A549 (cell line): Measurements from ENCODE around the gene TNKS2.

Experiments
- BHLHE40 ChIP-seq: IDR thresholded peaks from 2 replicates; pipeline ENCODE4 v1.6.1; 2012; ENCODE audit warnings: low read depth, low read length, inconsistent platforms
- CBX2 ChIP-seq: fragments of 200-600 bp; sonication (generic); IDR thresholded peaks from 2 replicates; pipeline ENCODE4 v1.6.1; 2016; ENCODE audit warnings: low read depth, mild to moderate bottlenecking, borderline replicate concordance
- CHD2 ChIP-seq: fragments of 150-350 bp; IDR thresholded peaks from 2 replicates; pipeline ENCODE4 v1.6.1; 2014; ENCODE audit warnings: low read length; ENCODE audit not compliant: partially characterized antibody
- CTCF ChIP-seq: fragments of >200 bp; sonication (Bioruptor Twin); formaldehyde crosslinking; IDR thresholded peaks from 3 replicates; pipeline ENCODE4 v1.5.1; 2016
- HOXB5 ChIP-seq: fragments of 250-450 bp; sonication (Bioruptor Pico); IDR thresholded peaks from 2 replicates; pipeline ENCODE4 v1.5.0; 2020; ENCODE audit warnings: mild to moderate bottlenecking, moderate library complexity
- JUNB ChIP-seq: fragments of >200 bp; sonication (Bioruptor Twin); formaldehyde crosslinking; IDR thresholded peaks from 2 replicates; pipeline ENCODE4 v1.6.1; 2016
- MAFK ChIP-seq: fragments of 450-650 bp; IDR thresholded peaks from 2 replicates; pipeline ENCODE4 v1.6.1; 2014; ENCODE audit not compliant: partially characterized antibody
- MAZ ChIP-seq: fragments of 150-350 bp; IDR thresholded peaks from 2 replicates; pipeline ENCODE4 v1.6.1; 2014; ENCODE audit warnings: antibody characterized with exemption, low read depth, low read length, borderline replicate concordance
- PBX3 ChIP-seq: IDR thresholded peaks from 2 replicates; pipeline ENCODE4 v1.6.1; 2012
- POLR2A ChIP-seq: IDR thresholded peaks from 2 replicates; pipeline ENCODE4 v1.6.1; 2012; ENCODE audit warnings: mild to moderate bottlenecking, low read length
- RAD21 ChIP-seq, 2 experiments: fragments of >200 bp in 1 of 2; sonication (Bioruptor Twin) in 1 of 2; formaldehyde crosslinking in 1 of 2; IDR thresholded peaks in 1 of 2; conservative IDR thresholded peaks in 1 of 2; 2 replicates in 1 of 2; 3 replicates in 1 of 2; pipeline ENCODE4 v1.6.1; 2012 to 2018; ENCODE audit warnings: inconsistent platforms in 1 of 2
- SMC3 ChIP-seq: fragments of >200 bp; sonication (Bioruptor Twin); formaldehyde crosslinking; IDR thresholded peaks from 3 replicates; pipeline ENCODE4 v1.6.1; 2018; ENCODE audit warnings: inconsistent platforms

GRCh38 chr10:91901784-91902677 lies 103.8 kb downstream of the TNKS2 start:
- TF ChIP-seq CTCF (no peak), RAD21 (conservative IDR thresholded peaks at IDR 0.05 in 1 of 2, IDR thresholded peaks at IDR 0.05 in 1 of 2) (no peak), POLR2A (no peak), CHD2 (no peak), SMC3 (no peak), JUNB (peak; percentile 89), HOXB5 (CRISPR knock-in tag) (no peak), MAZ (no peak), CBX2 (no peak), MAFK (no peak), BHLHE40 (no peak), PBX3 (no peak)
